ENCODE results near the gene BCAN.

- no peak for TF ChIP-seq CTCF (IDR thresholded peaks at IDR 0.05)
- TF ChIP-seq POLR2A (IDR thresholded peaks at IDR 0.05): no peak
Observed at GRCh38 chr1:156670359-156670758, 28.4 kb downstream of the BCAN start.

Data from adrenal gland (tissue), 5 donors.